ENCODE results near the gene PLA2G2D. TPM values are rescaled to one million over a fixed set of nuclear protein-coding genes. Genes with fewer than 3 reads are reported as not detected.

The PLA2G2D gene
- total RNA-seq, 1 donor from 2014 or later = 0.16 TPM

DNA sequence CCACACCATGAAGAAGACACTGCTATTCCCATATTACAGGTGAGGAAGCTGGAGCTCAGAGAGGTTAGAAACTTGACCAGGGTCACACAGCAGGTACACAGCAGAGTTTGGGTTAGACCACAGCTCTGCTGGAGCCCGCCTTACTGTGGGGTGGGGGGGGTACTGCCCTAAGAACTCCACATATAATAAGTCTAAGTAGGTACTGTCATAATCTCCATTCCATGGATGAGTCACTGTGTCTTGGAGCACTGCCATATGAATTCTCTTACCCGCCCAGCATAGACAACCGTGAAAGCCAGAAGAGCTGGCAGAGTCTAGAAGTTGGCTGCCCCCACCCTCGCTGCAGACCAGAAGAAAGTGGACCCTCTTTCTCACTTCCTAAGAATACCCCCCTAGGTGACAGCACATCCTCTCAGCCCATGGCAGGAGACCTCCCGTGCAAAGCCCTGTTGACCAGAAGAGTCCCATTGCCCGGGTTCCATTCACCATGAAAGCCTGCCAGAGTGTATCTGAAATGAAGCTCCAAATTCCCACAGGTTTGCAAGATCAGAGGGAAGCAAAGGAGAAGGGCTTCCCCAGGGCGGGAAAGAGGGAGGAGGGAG is 5.2 kb upstream of the PLA2G2D start:
- DNase-seq (no peak), ATAC-seq (ENCODE audit: low read depth) (no peak)
- Mint-ChIP-seq H3K36me3 (ENCODE audit: low read depth) (no peaks in the 10 kb centered on the region), H3K27ac (peak overlapping the region; percentile 35), H3K9me3 (peaks cover under 1% of the 10 kb centered on the region), H3K4me1 (peaks cover 64% of the 10 kb centered on the region), H3K27me3 (no peaks in the 10 kb centered on the region), H3K4me3 (no peak overlapping the region)
- intact Hi-C loops (cut with micrococcal nuclease) = no loop called here
- CTCF ChIA-PET = interaction anchor here (1.1 kb wide), 1 partner anchor 27 kb away, joined by 5 read pairs; no protein-coding TSS in a partner anchor
- no peak for TF ChIP-seq CTCF (IDR thresholded peaks at IDR 0.05)
- POLR2A ChIA-PET = interaction anchor here (0.7 kb wide), 1 partner anchor 47 kb away, joined by 6 read pairs; no protein-coding TSS in a partner anchor

GRCh38 chr1:20123722-20124455 is 4.6 kb upstream of the PLA2G2D start:
- Mint-ChIP-seq H3K36me3 (ENCODE audit: low read depth) (no peaks in the 10 kb centered on the region), H3K27ac (no peak overlapping the region), H3K4me1 (peaks cover 71% of the 10 kb centered on the region), H3K4me3 (no peak overlapping the region), H3K27me3 (no peaks in the 10 kb centered on the region), H3K9me3 (no peaks in the 10 kb centered on the region)
- intact Hi-C loops (cut with micrococcal nuclease) = no loop called here
- no peak for TF ChIP-seq CTCF (IDR thresholded peaks at IDR 0.05)
- POLR2A ChIA-PET = interaction anchor here (0.6 to 1.0 kb wide), 4 partner anchors 46 to 1390 kb away, joined by 4 to 6 read pairs (median 5); no protein-coding TSS in a partner anchor
- CTCF ChIA-PET = interaction anchor here (1.1 kb wide), 1 partner anchor 28 kb away, joined by 5 read pairs; no protein-coding TSS in a partner anchor
- peak; percentile 64 for ATAC-seq (ENCODE audit: low read depth)
- DNase-seq = no peak

- Mint-ChIP-seq H3K36me3 (ENCODE audit: low read depth) (no peaks in the 10 kb centered on the region), H3K27ac (no peak overlapping the region), H3K27me3 (no peaks in the 10 kb centered on the region), H3K9me3 (no peaks in the 10 kb centered on the region), H3K4me3 (no peak overlapping the region), H3K4me1 (peaks cover 70% of the 10 kb centered on the region)
- no peak for TF ChIP-seq CTCF (IDR thresholded peaks at IDR 0.05)
- CTCF ChIA-PET = interaction anchor here (0.9 kb wide), 1 partner anchor 32 kb away, joined by 3 read pairs; no protein-coding TSS in a partner anchor
- POLR2A ChIA-PET = interaction anchor here (1.6 kb wide), 1 partner anchor 51 kb away, joined by 16 read pairs; no protein-coding TSS in a partner anchor
- DNase-seq (no peak), ATAC-seq (ENCODE audit: low read depth) (no peak)
- intact Hi-C loops (cut with micrococcal nuclease) = no loop called here
Measured at GRCh38 chr1:20120796-20121195, 1.5 kb upstream of the PLA2G2D start.

- no peaks in the 10 kb centered on the region for H3K9me3 Mint-ChIP-seq
- H3K36me3 Mint-ChIP-seq (ENCODE audit: low read depth) = no peaks in the 10 kb centered on the region
- H3K27ac Mint-ChIP-seq = no peak overlapping the region
- no peak overlapping the region for H3K4me3 Mint-ChIP-seq
- DNase-seq (no peak), ATAC-seq (ENCODE audit: low read depth) (no peak)
- ChIA-PET POLR2A (interaction anchor here (0.6 kb wide), 1 partner anchor 95 kb away, joined by 8 read pairs; no protein-coding TSS in a partner anchor), CTCF (no interaction called here)
- no peak for TF ChIP-seq CTCF (IDR thresholded peaks at IDR 0.05)
- no peaks in the 10 kb centered on the region for H3K27me3 Mint-ChIP-seq
- peaks cover 46% of the 10 kb centered on the region for H3K4me1 Mint-ChIP-seq
- intact Hi-C loops (cut with micrococcal nuclease) = no loop called here
Measured at GRCh38 chr1:20117236-20117635, 2.1 kb downstream of the PLA2G2D start.

DNA sequence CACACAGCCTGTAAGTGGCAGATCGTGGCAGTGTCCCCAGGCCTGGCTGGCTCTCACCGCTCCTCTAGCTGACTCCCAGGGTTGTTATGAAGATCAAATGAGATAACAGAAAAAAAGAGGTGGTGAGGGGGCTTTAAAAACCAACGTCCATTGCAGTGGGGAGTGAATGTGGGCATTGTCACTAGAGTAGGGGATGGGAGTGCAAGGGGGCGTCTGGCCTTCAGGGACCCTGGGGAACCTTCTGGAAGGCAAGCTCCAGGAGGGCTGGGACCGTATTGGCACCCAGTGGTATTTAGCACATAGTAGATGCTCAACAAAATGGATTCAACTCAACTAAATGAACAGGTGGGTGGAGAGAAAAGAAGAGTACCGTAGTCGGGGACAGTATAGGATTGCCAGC is 3.4 kb downstream of the PLA2G2D start:
- ChIA-PET POLR2A (no interaction called here), CTCF (no interaction called here)
- no peaks in the 10 kb centered on the region for H3K27me3 Mint-ChIP-seq
- H3K9me3 Mint-ChIP-seq = no peaks in the 10 kb centered on the region
- intact Hi-C loops (cut with micrococcal nuclease) = no loop called here
- DNase-seq (no peak), ATAC-seq (ENCODE audit: low read depth) (no peak)
- no peaks in the 10 kb centered on the region for H3K36me3 Mint-ChIP-seq (ENCODE audit: low read depth)
- peaks cover 38% of the 10 kb centered on the region for H3K4me1 Mint-ChIP-seq
- no peak overlapping the region for H3K4me3 Mint-ChIP-seq
- no peak overlapping the region for H3K27ac Mint-ChIP-seq
- no peak for TF ChIP-seq CTCF (IDR thresholded peaks at IDR 0.05)
